NCI-H69 (cell line): ENCODE measurements around the gene CITED4.
A peak's percentile ranks its signal among the peaks of the same experiment; 100 is the strongest.

Experiments used
- DNase-seq: peaks from one replicate; lab custom pipeline; 2025; lab: John Stamatoyannopoulos, UW

Gene CITED4

GRCh38 chr1:40834968-40835545, 27.1 kb downstream of the CITED4 start:
- no peak for DNase-seq

- DNase-seq = no peak
Observed at GRCh38 chr1:40833979-40834378, 28.2 kb downstream of the CITED4 start.

DNA sequence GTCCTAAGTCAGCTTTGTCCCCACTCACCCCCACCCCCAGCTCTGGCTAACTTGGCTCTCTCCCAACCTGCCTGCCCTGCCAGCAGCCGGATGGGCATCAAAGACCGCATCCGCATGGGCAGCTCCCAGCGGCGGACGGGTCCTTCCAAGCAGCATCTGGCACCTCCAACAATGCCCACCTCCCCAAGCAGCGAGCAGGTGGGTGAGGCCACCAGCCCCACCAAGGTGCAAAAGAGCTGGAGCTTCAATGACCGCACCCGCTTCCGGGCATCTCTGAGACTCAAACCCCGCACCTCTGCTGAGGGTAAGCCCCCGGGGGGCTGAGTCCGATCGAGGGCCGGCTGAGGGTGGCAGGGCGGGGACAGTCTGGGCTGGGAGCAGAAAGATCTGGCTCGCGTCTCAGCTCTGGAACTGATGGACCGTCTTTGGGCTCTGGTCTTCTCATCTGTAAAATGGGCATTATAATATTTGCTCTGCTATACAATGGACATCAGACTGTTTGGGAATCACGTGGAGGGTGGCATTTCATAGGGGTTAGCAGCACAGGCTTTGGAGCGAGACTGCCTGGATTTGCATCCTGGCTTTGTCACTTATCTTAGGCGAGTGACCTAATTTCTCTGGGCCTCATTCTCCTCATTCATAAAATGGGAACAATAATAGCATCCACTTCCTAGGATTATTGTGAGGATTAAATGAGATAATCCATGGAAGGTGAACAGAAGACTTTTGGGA, 31.0 kb downstream of the CITED4 start:
- no peak for DNase-seq

GRCh38 chr1:40830419-40830943, 31.7 kb downstream of the CITED4 start:
- DNase-seq = no peak

GRCh38 chr1:40829631-40830245, 32.4 kb downstream of the CITED4 start:
- no peak for DNase-seq

GRCh38 chr1:40825996-40826395, 36.2 kb downstream of the CITED4 start:
- peak; percentile 42 for DNase-seq

- peak; percentile 45 for DNase-seq
Observed at GRCh38 chr1:40825435-40825788, 36.8 kb downstream of the CITED4 start.

- no peak for DNase-seq
Observed at GRCh38 chr1:40824591-40825434, 37.4 kb downstream of the CITED4 start.

- DNase-seq = no peak
Observed at GRCh38 chr1:40823983-40824382, 38.2 kb downstream of the CITED4 start.

DNA sequence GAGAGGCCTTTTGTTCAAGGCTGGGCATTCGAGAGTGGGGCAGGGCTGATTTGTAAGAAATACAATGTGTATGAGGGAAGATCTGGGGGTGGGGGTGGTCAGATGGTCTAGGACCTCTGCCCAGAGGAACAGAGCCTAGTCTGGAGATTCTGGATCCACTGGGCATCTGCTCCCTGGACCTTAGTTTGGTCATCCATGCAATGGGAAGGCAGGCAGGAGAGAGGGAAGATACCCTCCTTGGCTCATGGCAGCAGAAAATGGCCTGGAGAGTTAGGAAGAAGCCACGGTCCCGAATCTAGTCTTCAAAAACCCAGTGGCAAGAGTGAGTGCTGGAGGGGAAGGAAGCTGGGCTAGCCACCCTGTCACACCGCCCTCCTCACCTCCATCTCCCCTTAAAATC, 38.8 kb downstream of the CITED4 start:
- no peak for DNase-seq

DNA sequence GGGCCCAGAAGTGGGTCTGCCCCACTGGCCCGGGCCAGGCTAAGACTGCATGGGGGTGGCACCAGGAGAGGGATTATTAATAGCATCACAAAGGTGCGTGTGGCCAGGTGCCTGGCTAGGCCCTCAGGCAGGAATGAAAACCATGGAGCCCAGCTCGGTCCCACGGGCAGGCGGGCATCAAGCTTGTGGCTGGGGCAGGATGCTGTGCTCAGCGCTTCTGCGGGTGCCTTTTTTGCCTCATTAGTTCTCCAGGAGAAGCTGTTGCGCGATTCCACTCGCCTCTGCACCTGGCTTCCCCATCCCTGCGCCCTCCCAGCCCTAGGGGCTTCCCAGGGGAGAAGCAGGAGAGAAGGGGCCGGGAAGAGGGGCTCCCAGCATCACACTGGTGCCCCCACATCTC, 39.3 kb downstream of the CITED4 start:
- no peak for DNase-seq

DNA sequence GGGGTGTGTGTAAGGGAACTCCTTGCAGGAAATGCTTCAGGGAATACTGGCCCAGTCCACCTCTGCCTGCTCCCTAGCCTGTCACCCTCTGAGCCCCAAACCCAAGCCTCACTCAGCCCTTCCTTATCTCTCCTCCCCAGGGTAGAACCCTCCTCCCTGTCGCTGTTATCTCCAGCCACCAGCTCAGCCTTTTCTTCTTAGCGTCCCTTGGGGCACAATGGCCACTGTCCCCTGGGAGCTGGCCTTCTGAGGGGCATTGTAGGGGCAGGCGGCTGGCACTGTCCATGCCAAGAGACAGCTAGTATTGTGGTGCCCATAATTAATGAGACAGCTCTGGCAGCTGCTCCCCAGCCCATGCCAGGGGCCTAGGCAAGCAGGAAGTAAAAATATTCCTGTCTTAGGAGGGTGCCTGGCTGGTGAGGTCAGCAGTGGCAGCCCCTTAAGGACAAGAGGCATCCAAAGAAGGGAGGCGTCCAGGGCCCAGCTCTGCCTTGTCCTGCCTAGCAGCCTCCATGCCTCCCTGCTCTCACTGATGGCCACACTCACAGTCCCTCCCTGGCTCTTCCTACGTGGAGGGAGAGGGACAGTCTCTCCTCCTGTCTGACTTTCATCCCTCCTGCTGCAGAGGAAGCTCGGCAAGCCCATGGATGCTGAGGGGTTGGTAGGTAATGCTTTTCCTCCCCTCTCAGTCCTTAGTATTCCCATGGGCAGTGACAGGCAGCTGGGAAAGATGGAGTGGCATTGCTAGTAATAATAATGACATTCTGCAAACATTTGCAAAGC, 41.1 kb downstream of the CITED4 start:
- peak; percentile 79 for DNase-seq

DNA sequence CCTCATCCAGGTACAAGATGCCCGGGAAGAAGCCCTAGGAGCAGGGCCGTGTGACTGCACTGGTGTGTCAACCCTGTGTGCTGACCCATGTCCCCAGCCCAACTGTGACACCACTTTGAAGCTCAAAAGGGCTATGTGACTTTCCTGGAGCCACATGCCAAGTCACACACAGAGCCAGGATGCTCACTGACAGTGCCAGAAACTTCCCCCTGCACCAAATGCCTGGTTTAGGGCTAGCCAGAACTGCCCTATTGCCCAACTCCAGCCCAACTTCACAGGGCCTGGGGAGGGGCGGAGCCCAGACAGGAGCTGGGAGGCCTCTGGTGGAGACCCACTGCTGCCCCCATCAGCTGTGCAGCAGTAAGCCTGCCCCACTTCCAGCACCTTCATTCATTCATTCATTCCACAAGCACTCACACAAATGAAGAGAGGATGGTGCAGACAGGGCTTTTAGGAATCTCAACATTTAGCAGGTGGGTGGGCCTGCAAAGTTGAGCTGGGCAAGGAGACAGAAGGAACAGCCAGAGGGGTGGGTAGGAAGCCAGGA, 41.8 kb downstream of the CITED4 start:
- DNase-seq = peak; percentile 6

GRCh38 chr1:40819101-40819500, 43.1 kb downstream of the CITED4 start:
- DNase-seq = no peak

GRCh38 chr1:40818264-40818961, 43.8 kb downstream of the CITED4 start:
- no peak for DNase-seq

DNA sequence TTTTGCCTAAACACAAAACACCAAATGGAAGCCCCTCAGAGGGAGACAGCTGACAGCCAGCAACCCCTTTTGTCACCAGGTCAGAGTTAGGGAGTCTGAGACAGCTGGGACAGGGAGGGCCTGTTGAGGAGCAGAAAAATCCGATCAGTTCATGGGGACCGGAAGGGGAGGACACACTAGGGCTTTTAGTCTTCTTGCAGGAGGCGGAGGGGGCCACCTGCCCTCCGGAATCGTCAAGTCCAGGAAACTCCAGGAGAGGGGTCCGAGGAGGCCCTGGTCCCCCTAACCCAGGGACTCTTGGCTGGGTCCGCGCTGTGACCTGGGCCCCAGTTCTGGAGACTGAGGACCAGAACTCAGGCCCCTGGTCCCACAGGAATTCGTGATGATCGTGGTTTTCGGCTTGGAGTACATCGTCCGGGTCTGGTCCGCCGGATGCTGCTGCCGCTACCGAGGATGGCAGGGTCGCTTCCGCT, 44.3 kb downstream of the CITED4 start:
- no peak for DNase-seq

DNA sequence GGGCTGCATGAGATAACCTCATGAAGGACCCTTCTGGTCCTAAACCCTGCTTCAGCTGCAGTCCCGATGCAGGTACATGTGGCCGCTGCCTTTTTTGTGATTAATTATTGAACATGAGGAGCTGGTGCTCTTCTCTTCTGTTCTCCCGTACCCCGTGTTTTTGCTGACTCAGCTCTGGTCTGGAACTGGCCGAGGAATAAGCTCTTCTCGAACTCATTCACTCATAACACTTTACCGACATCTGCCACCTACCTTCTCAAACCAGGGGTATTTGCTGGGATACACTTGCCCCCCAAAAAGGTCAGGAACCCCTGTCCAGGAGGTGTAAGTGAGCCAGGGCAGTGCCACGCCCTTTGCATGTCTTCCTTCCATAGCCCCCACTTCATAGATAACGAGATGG, 46.7 kb downstream of the CITED4 start:
- no peak for DNase-seq
